ENCODE measurements around the gene LIN9.

Gene LIN9

DNA sequence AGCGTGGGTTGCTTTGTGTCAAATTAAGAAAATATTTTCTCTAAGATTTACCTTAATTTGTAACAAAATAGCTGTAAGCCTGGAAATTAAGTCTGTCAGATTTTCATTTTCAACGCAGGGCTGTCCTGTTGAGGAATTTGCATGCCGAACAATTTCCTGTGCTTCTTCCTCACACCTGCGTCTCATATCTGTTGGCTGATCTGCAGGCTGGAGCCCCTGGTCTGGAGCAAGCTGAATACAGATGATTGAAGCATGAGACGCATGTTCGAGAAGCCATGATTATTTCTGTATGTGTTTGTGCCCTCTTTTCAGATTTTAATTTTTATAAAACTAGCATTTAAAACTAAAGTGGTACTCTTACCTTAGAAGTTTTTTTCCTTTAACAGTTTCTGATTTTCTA is 75.7 kb downstream of the LIN9 start:
- Histone ChIP-seq H3K27me3 (ENCODE audit: control insufficient read depth, low read length) (no peaks in the 10 kb centered on the region), H3K36me3 (ENCODE audit: control insufficient read depth, low read length) (peaks cover 56% of the 10 kb centered on the region), H3K4me1 (ENCODE audit: control insufficient read depth, low read length) (peaks cover 73% of the 10 kb centered on the region), H3K27ac (ENCODE audit: low read depth, low read length) (peak overlapping the region; percentile 92), H3K79me2 (ENCODE audit: control insufficient read depth, low read length) (peaks cover 32% of the 10 kb centered on the region), H4K20me1 (ENCODE audit: control insufficient read depth, insufficient read depth, low read depth, low read length) (no peaks in the 10 kb centered on the region), H3K4me3 (ENCODE audit: low read length) (peak overlapping the region; percentile 75), H3K9me2 (replicated peaks; ENCODE audit: control insufficient read depth, low read length) (no peaks in the 10 kb centered on the region), H3F3A (ENCODE audit: control insufficient read depth, insufficient read depth) (peaks cover 39% of the 10 kb centered on the region), H3K4me2 (ENCODE audit: low read length) (peak overlapping the region; percentile 88), H3K9me3 (ENCODE audit: control insufficient read depth, insufficient read depth, low read length) (no peaks in the 10 kb centered on the region)
- TF ChIP-seq, protein P1, sequence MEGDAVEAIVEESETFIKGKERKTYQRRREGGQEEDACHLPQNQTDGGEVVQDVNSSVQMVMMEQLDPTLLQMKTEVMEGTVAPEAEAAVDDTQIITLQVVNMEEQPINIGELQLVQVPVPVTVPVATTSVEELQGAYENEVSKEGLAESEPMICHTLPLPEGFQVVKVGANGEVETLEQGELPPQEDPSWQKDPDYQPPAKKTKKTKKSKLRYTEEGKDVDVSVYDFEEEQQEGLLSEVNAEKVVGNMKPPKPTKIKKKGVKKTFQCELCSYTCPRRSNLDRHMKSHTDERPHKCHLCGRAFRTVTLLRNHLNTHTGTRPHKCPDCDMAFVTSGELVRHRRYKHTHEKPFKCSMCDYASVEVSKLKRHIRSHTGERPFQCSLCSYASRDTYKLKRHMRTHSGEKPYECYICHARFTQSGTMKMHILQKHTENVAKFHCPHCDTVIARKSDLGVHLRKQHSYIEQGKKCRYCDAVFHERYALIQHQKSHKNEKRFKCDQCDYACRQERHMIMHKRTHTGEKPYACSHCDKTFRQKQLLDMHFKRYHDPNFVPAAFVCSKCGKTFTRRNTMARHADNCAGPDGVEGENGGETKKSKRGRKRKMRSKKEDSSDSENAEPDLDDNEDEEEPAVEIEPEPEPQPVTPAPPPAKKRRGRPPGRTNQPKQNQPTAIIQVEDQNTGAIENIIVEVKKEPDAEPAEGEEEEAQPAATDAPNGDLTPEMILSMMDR (IDR thresholded peaks at IDR 0.05; ENCODE audit: low read depth, low read length, poor library complexity, severe bottlenecking): no peak
- no peak for TF ChIP-seq EZH2phosphoT487 (IDR thresholded peaks at IDR 0.05; ENCODE audit: borderline replicate concordance, low read length)

DNA sequence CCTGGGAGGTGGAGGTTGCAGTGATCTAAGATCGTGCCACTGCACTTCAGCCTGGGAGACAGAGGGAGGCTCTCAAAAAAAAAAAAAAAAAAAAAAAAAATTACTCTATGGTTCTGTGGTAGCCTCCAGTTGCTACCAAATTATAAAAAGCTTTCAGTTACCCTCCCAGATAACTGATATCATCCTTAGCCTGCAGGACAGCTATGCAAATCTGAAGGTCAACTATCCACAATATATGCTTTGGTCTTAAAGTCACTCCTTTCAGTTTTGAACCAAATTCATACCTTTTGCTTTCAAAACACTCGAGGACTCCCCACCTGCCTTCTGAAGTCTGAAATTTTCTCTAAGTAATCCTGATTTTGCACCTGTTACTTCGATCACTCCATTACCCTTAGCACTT is 82.4 kb downstream of the LIN9 start:
- Histone ChIP-seq H3K9me3 (ENCODE audit: control insufficient read depth, insufficient read depth, low read length) (no peaks in the 10 kb centered on the region), H3K79me2 (ENCODE audit: control insufficient read depth, low read length) (no peaks in the 10 kb centered on the region), H4K20me1 (ENCODE audit: control insufficient read depth, insufficient read depth, low read depth, low read length) (no peaks in the 10 kb centered on the region), H3K27ac (ENCODE audit: low read depth, low read length) (peak overlapping the region; percentile 25), H3K4me2 (ENCODE audit: low read length) (peak overlapping the region; percentile 58), H3K4me3 (ENCODE audit: low read length) (peak overlapping the region; percentile 18), H3K4me1 (ENCODE audit: control insufficient read depth, low read length) (peaks cover 45% of the 10 kb centered on the region), H3K27me3 (ENCODE audit: control insufficient read depth, low read length) (peaks cover 5% of the 10 kb centered on the region), H3F3A (ENCODE audit: control insufficient read depth, insufficient read depth) (peaks cover 17% of the 10 kb centered on the region), H3K36me3 (ENCODE audit: control insufficient read depth, low read length) (peaks cover 12% of the 10 kb centered on the region), H3K9me2 (replicated peaks; ENCODE audit: control insufficient read depth, low read length) (no peaks in the 10 kb centered on the region)
- no peak for TF ChIP-seq EZH2phosphoT487 (IDR thresholded peaks at IDR 0.05; ENCODE audit: borderline replicate concordance, low read length)

DNA sequence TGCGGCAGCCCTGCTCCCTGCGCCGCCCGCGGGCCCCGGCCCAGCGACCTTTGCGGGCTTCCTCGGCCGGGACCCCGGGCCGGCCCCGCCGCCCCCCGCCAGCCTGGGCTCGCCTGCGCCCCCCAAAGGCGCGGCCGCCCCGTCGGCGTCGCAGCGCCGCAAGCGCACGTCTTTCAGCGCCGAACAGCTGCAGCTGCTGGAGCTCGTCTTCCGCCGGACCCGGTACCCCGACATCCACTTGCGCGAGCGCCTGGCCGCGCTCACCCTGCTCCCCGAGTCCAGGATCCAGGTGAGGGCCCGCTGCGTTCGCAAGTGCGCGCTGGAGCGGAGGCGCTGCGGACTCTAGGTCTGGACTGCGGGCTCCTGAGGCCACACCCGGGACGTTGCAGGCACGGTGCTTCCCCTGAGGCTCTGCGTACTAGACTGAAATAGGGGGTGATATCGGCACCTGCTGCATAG is 85.1 kb downstream of the LIN9 start:
- Histone ChIP-seq H3K27me3 (ENCODE audit: control insufficient read depth, low read length) (peaks cover 5% of the 10 kb centered on the region), H3F3A (ENCODE audit: control insufficient read depth, insufficient read depth) (peaks cover 18% of the 10 kb centered on the region), H3K4me2 (ENCODE audit: low read length) (peak overlapping the region; percentile 95), H3K4me1 (ENCODE audit: control insufficient read depth, low read length) (peaks cover 39% of the 10 kb centered on the region), H3K36me3 (ENCODE audit: control insufficient read depth, low read length) (no peaks in the 10 kb centered on the region), H3K27ac (ENCODE audit: low read depth, low read length) (no peak overlapping the region), H4K20me1 (ENCODE audit: control insufficient read depth, insufficient read depth, low read depth, low read length) (no peaks in the 10 kb centered on the region), H3K9me2 (replicated peaks; ENCODE audit: control insufficient read depth, low read length) (no peaks in the 10 kb centered on the region), H3K4me3 (ENCODE audit: low read length) (peak overlapping the region; percentile 89), H3K9me3 (ENCODE audit: control insufficient read depth, insufficient read depth, low read length) (no peaks in the 10 kb centered on the region), H3K79me2 (ENCODE audit: control insufficient read depth, low read length) (no peaks in the 10 kb centered on the region)
- TF ChIP-seq, protein P1 (IDR thresholded peaks at IDR 0.05; ENCODE audit: low read depth, low read length, poor library complexity, severe bottlenecking): peak; percentile 38
- no peak for TF ChIP-seq EZH2phosphoT487 (IDR thresholded peaks at IDR 0.05; ENCODE audit: borderline replicate concordance, low read length)

DNA sequence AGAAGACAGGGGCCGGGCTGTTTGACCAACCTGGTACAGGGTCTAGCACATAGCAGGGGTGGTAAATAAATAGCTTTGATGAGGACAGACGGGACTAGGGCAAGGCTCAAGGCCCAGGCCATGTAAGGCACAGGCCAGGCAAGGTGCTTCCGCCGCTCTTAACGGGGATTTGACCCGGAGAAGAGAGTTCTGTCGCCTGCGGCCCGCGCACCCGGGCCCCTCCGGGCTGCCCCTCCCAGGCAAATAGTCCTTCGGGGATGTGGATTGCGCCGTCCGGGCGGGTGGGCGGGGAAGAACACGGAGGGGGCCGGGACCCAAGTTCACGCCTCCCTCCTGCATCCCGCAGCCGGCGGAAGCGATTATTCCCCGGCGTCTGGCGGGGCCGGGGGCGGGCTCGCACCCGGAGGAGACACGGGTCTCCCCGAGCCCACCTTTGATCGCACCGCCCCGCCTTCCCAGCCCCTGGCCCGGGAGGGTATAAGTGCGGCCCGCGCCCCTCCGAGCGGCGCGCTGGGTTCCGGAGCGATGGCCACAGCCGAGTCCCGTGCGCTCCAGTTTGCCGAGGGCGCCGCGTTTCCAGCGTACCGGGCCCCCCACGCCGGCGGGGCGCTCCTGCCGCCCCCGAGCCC is 85.7 kb downstream of the LIN9 start, which contains the start of gene MIXL1:
Gene MIXL1 (plus strand): TSS at position 508 of the 629 bp plus-strand sequence. CDS start 18 bp downstream, at position 526.
- Histone ChIP-seq H3K9me3 (ENCODE audit: control insufficient read depth, insufficient read depth, low read length) (no peaks in the 10 kb centered on the region), H3K4me2 (ENCODE audit: low read length) (peak within 1 kb of the TSS; percentile 95)

More for the DNA sequence above, 85.7 kb downstream of the LIN9 start, which contains the start of gene MIXL1:
- Histone ChIP-seq H3K27me3 (ENCODE audit: control insufficient read depth, low read length) (peaks cover 5% of the 10 kb centered on the region), H4K20me1 (ENCODE audit: control insufficient read depth, insufficient read depth, low read depth, low read length) (no peaks in the 10 kb centered on the region), H3K27ac (ENCODE audit: low read depth, low read length) (no peak within 1 kb of the TSS), H3K4me1 (ENCODE audit: control insufficient read depth, low read length) (peaks cover 39% of the 10 kb centered on the region), H3K4me3 (ENCODE audit: low read length) (peak within 1 kb of the TSS; percentile 89), H3K9me2 (replicated peaks; ENCODE audit: control insufficient read depth, low read length) (no peaks in the 10 kb centered on the region), H3K79me2 (ENCODE audit: control insufficient read depth, low read length) (no peaks in the 10 kb centered on the region), H3F3A (ENCODE audit: control insufficient read depth, insufficient read depth) (peaks cover 14% of the 10 kb centered on the region), H3K36me3 (ENCODE audit: control insufficient read depth, low read length) (no peaks in the 10 kb centered on the region)
- TF ChIP-seq, protein P1 (IDR thresholded peaks at IDR 0.05; ENCODE audit: low read depth, low read length, poor library complexity, severe bottlenecking): no peak
- TF ChIP-seq EZH2phosphoT487 (IDR thresholded peaks at IDR 0.05; ENCODE audit: borderline replicate concordance, low read length): no peak
